Measurements from ENCODE around the gene UNC80. TPM values are rescaled to one million over a fixed set of nuclear protein-coding genes. Genes with fewer than 3 reads are reported as not detected.

The UNC80 gene
- total RNA-seq, 1 donor from 2014 or later, result not detected

DNA sequence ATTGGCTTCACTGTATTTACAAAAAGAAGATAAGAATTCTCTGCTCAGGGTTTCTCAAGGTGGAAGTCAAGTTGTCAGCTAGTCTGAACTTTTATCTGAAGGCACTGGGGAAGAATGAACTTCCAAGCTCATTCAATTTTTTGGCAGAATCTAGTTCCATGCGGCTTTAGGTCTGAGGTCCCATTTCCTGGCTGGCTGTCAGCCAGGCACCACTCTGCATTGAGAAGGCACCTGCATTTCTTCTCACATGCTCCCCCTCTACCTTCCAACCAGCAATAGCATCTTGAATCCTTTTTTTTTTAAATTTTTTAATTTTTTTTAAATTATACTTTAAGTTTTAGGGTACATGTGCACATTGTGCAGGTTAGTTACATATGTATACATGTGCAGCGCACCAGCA, 184.6 kb downstream of the UNC80 start:
- Mint-ChIP-seq H3K27me3 (peaks cover 19% of the 10 kb centered on the region), H3K9me3 (peaks cover 3% of the 10 kb centered on the region), H3K27ac (no peak overlapping the region), H3K4me1 (no peaks in the 10 kb centered on the region), H3K4me3 (no peak overlapping the region), H3K36me3 (ENCODE audit: low read depth) (no peaks in the 10 kb centered on the region)
- CTCF ChIA-PET, result no interaction called here
- ATAC-seq (ENCODE audit: low read depth) (no peak), DNase-seq (no peak)
- TF ChIP-seq, protein P1, sequence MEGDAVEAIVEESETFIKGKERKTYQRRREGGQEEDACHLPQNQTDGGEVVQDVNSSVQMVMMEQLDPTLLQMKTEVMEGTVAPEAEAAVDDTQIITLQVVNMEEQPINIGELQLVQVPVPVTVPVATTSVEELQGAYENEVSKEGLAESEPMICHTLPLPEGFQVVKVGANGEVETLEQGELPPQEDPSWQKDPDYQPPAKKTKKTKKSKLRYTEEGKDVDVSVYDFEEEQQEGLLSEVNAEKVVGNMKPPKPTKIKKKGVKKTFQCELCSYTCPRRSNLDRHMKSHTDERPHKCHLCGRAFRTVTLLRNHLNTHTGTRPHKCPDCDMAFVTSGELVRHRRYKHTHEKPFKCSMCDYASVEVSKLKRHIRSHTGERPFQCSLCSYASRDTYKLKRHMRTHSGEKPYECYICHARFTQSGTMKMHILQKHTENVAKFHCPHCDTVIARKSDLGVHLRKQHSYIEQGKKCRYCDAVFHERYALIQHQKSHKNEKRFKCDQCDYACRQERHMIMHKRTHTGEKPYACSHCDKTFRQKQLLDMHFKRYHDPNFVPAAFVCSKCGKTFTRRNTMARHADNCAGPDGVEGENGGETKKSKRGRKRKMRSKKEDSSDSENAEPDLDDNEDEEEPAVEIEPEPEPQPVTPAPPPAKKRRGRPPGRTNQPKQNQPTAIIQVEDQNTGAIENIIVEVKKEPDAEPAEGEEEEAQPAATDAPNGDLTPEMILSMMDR (IDR thresholded peaks at IDR 0.05), result no peak
- POLR2A ChIA-PET, result no interaction called here
- intact Hi-C loops (cut with micrococcal nuclease), result loop anchor here (10.0 kb wide), 1 partner anchor 381 kb away; no protein-coding TSS in a partner anchor

GRCh38 chr2:209958016-209958415, 186.4 kb downstream of the UNC80 start:
- ChIA-PET CTCF (interaction anchor here (3.2 kb wide), 1 partner anchor 624 kb away, joined by 13 read pairs; no protein-coding TSS in a partner anchor), POLR2A (no interaction called here)
- H3K36me3 Mint-ChIP-seq (ENCODE audit: low read depth), result no peaks in the 10 kb centered on the region
- H3K27me3 Mint-ChIP-seq, result peaks cover 9% of the 10 kb centered on the region
- TF ChIP-seq, protein P1 (IDR thresholded peaks at IDR 0.05), result no peak
- H3K27ac Mint-ChIP-seq, result no peak overlapping the region
- no peaks in the 10 kb centered on the region for H3K4me1 Mint-ChIP-seq
- ATAC-seq (ENCODE audit: low read depth), result no peak
- H3K9me3 Mint-ChIP-seq, result no peaks in the 10 kb centered on the region
- H3K4me3 Mint-ChIP-seq, result no peak overlapping the region
- intact Hi-C loops (cut with micrococcal nuclease), result loop anchor here (10.0 kb wide), 1 partner anchor 383 kb away; no protein-coding TSS in a partner anchor
- DNase-seq, result no peak

- H3K27ac Mint-ChIP-seq, result no peak overlapping the region
- TF ChIP-seq, protein P1 (IDR thresholded peaks at IDR 0.05), result no peak
- H3K36me3 Mint-ChIP-seq (ENCODE audit: low read depth), result no peaks in the 10 kb centered on the region
- POLR2A ChIA-PET, result no interaction called here
- CTCF ChIA-PET, result interaction anchor here (1.5 to 2.0 kb wide), 2 partner anchors 535 to 625 kb away, joined by 5 to 30 read pairs; no protein-coding TSS in a partner anchor
- H3K4me3 Mint-ChIP-seq, result no peak overlapping the region
- peaks cover 7% of the 10 kb centered on the region for H3K27me3 Mint-ChIP-seq
- ATAC-seq (ENCODE audit: low read depth), result no peak
- DNase-seq, result no peak
- H3K9me3 Mint-ChIP-seq, result no peaks in the 10 kb centered on the region
- intact Hi-C loops (cut with micrococcal nuclease), result loop anchor here (2.0 to 5.0 kb wide), 2 partner anchors 1493 to 1565 kb away; no protein-coding TSS in a partner anchor
- no peaks in the 10 kb centered on the region for H3K4me1 Mint-ChIP-seq
These were observed 188.4 kb downstream of the UNC80 start for GRCh38 chr2:209960045-209960444.

GRCh38 chr2:209960676-209961630, 189.3 kb downstream of the UNC80 start:
- Mint-ChIP-seq H3K27me3 (peaks cover 8% of the 10 kb centered on the region), H3K36me3 (ENCODE audit: low read depth) (no peaks in the 10 kb centered on the region), H3K27ac (no peak overlapping the region), H3K9me3 (no peaks in the 10 kb centered on the region), H3K4me1 (no peaks in the 10 kb centered on the region), H3K4me3 (no peak overlapping the region)
- DNase-seq (no peak), ATAC-seq (ENCODE audit: low read depth) (peak; percentile 47)
- TF ChIP-seq, protein P1 (IDR thresholded peaks at IDR 0.05), result peak; percentile 31
- POLR2A ChIA-PET, result interaction anchor here (0.6 kb wide), 1 partner anchor 752 kb away, joined by 4 read pairs; no protein-coding TSS in a partner anchor
- CTCF ChIA-PET, result interaction anchor here (0.6 to 2.0 kb wide), 7 partner anchors 11 to 1495 kb away, joined by 3 to 30 read pairs (median 4); no protein-coding TSS in a partner anchor
- intact Hi-C loops (cut with micrococcal nuclease), result loop anchor here (1.0 to 5.0 kb wide), 4 partner anchors 537 to 1566 kb away; partner anchors contain the start of gene MAP2

GRCh38 chr2:209965723-209966122, 194.1 kb downstream of the UNC80 start:
- TF ChIP-seq, protein P1 (IDR thresholded peaks at IDR 0.05), result no peak
- POLR2A ChIA-PET, result no interaction called here
- H3K36me3 Mint-ChIP-seq (ENCODE audit: low read depth), result no peaks in the 10 kb centered on the region
- ATAC-seq (ENCODE audit: low read depth), result no peak
- no peaks in the 10 kb centered on the region for H3K4me1 Mint-ChIP-seq
- H3K27ac Mint-ChIP-seq, result no peak overlapping the region
- intact Hi-C loops (cut with micrococcal nuclease), result no loop called here
- DNase-seq, result no peak
- CTCF ChIA-PET, result no interaction called here
- peaks cover 16% of the 10 kb centered on the region for H3K27me3 Mint-ChIP-seq
- no peak overlapping the region for H3K4me3 Mint-ChIP-seq
- no peaks in the 10 kb centered on the region for H3K9me3 Mint-ChIP-seq

All from activated B cell treated with CpG ODN at 0.5 μM for 24 hours (primary cell).